DND-41 (cell line): Measurements from ENCODE around the gene SPACA7.

Experiments
- ATAC-seq: fragments of 200-7000 bp; cut with Tn5 transposase; 3 replicates; pipeline ENCODE4 v1.9.1; 2021; ENCODE audit warnings: low read depth; ENCODE audit not compliant: insufficient read depth
- DNase-seq: peaks from one replicate; pipeline ENCODE4 v3.0.0-alpha.2; 2020
- H2AFZ ChIP-seq: 2 replicates; pipeline ENCODE4 v1.6.0; 2012; ENCODE audit warnings: low read depth, low read length
- H3K27ac ChIP-seq: 2 replicates; pipeline ENCODE4 v1.5.1; 2012; ENCODE audit warnings: low read length, inconsistent platforms
- H3K27me3 ChIP-seq: fragments of 200-600 bp; sonication (generic); 2 replicates; pipeline ENCODE4 v1.6.0; 2012; ENCODE audit warnings: low read length, mild to moderate bottlenecking, inconsistent platforms; ENCODE audit not compliant: insufficient read depth, poor library complexity
- H3K36me3 ChIP-seq: 2 replicates; pipeline ENCODE4 v1.5.1; 2012; ENCODE audit warnings: low read length, inconsistent platforms; ENCODE audit not compliant: insufficient read depth
- H3K4me1 ChIP-seq: 2 replicates; pipeline ENCODE4 v1.5.1; 2012; ENCODE audit warnings: mild to moderate bottlenecking, low read length; ENCODE audit not compliant: insufficient read depth
- H3K4me2 ChIP-seq: 2 replicates; pipeline ENCODE4 v1.6.0; 2012; ENCODE audit warnings: mild to moderate bottlenecking, moderate library complexity, low read length, inconsistent platforms; ENCODE audit not compliant: insufficient read depth
- H3K4me3 ChIP-seq, 2 experiments: fragments of 200-600 bp in 1 of 2; shearing (Covaris generic) in 1 of 2; 2 replicates each; pipeline ENCODE4 v1.5.1; 2012 to 2016; ENCODE audit warnings: inconsistent platforms in 2 of 2, low read length in 2 of 2, mild to moderate bottlenecking in 2 of 2, low read depth in 1 of 2, moderate library complexity in 1 of 2
- H3K79me2 ChIP-seq: 2 replicates; pipeline ENCODE4 v1.6.0; 2012; ENCODE audit warnings: low read length, inconsistent platforms; ENCODE audit not compliant: insufficient read depth
- H3K9ac ChIP-seq: 2 replicates; pipeline ENCODE4 v1.6.0; 2012; ENCODE audit warnings: low read depth, mild to moderate bottlenecking, inconsistent platforms, low read length, moderate library complexity
- H3K9me3 ChIP-seq: 2 replicates; pipeline ENCODE4 v1.5.1; 2012; ENCODE audit warnings: low read length, moderate library complexity, mild to moderate bottlenecking, inconsistent platforms; ENCODE audit not compliant: insufficient read depth, severe bottlenecking
- H4K20me1 ChIP-seq: 2 replicates; pipeline ENCODE4 v1.6.0; 2012; ENCODE audit warnings: low read length; ENCODE audit not compliant: insufficient read depth
- CTCF ChIP-seq: IDR thresholded peaks from 2 replicates; pipeline ENCODE4 v1.5.1; 2012; ENCODE audit warnings: borderline replicate concordance, low read length, moderate library complexity, mild to moderate bottlenecking; ENCODE audit not compliant: poor library complexity, severe bottlenecking; ENCODE audit errors: extremely low read depth
- EZH2 ChIP-seq: IDR thresholded peaks from 3 replicates; pipeline ENCODE4 v1.6.1; 2012; ENCODE audit warnings: borderline replicate concordance, low read depth, mild to moderate bottlenecking, moderate library complexity, low read length, inconsistent platforms; ENCODE audit not compliant: severe bottlenecking

Gene SPACA7

GRCh38 chr13:112444416-112445399 lies 68.6 kb downstream of the SPACA7 start:
- ATAC-seq (no peak), DNase-seq (no peak)
- Histone ChIP-seq H3K9ac (no peak overlapping the region), H3K4me3 (no peak overlapping the region), H3K27me3 (peaks cover 4% of the 10 kb centered on the region), H3K9me3 (no peaks in the 10 kb centered on the region), H2AFZ (no peak overlapping the region), H3K27ac (no peak overlapping the region), H3K4me1 (no peaks in the 10 kb centered on the region), H4K20me1 (peaks cover 3% of the 10 kb centered on the region; the same call in 1 of the 2 replicates), H3K36me3 (no peaks in the 10 kb centered on the region), H3K79me2 (no peaks in the 10 kb centered on the region), H3K4me2 (no peak overlapping the region)
- TF ChIP-seq CTCF, result no peak
- no peak for TF ChIP-seq EZH2

GRCh38 chr13:112445411-112446271 lies 69.5 kb downstream of the SPACA7 start:
- no peak overlapping the region for H3K27ac ChIP-seq
- no peak overlapping the region for H3K4me2 ChIP-seq
- H3K9me3 ChIP-seq, result no peaks in the 10 kb centered on the region
- no peak for TF ChIP-seq CTCF
- TF ChIP-seq EZH2, result no peak
- peaks cover 2% of the 10 kb centered on the region for H3K27me3 ChIP-seq
- DNase-seq (no peak), ATAC-seq (no peak)
- no peaks in the 10 kb centered on the region for H3K4me1 ChIP-seq
- H3K36me3 ChIP-seq, result no peaks in the 10 kb centered on the region
- no peak overlapping the region for H3K9ac ChIP-seq
- H2AFZ ChIP-seq, result no peak overlapping the region
- peaks cover 3% of the 10 kb centered on the region; the same call in 1 of the 2 replicates for H4K20me1 ChIP-seq
- H3K4me3 ChIP-seq, result no peak overlapping the region
- no peaks in the 10 kb centered on the region for H3K79me2 ChIP-seq

- no peaks in the 10 kb centered on the region for H3K36me3 ChIP-seq
- no peak overlapping the region for H3K4me3 ChIP-seq
- no peaks in the 10 kb centered on the region for H3K79me2 ChIP-seq
- H3K9me3 ChIP-seq, result no peaks in the 10 kb centered on the region
- H4K20me1 ChIP-seq, result peaks cover 3% of the 10 kb centered on the region; the same call in 1 of the 2 replicates
- H3K4me1 ChIP-seq, result no peaks in the 10 kb centered on the region
- TF ChIP-seq EZH2 (no peak), CTCF (no peak)
- H3K27me3 ChIP-seq, result peaks cover 2% of the 10 kb centered on the region
- DNase-seq (no peak), ATAC-seq (no peak)
- H3K4me2 ChIP-seq, result no peak overlapping the region
- H3K9ac ChIP-seq, result no peak overlapping the region
- no peak overlapping the region for H2AFZ ChIP-seq
- no peak overlapping the region for H3K27ac ChIP-seq
Measured at GRCh38 chr13:112446347-112446861, 70.2 kb downstream of the SPACA7 start.
